ENCODE data around the gene THSD4. TPM values are rescaled to one million over a fixed set of nuclear protein-coding genes. Genes with fewer than 3 reads are reported as not detected.
"Not testable (repeated sequence)": the region's sequence is repeated elsewhere in the genome, so short reads cannot be mapped to it uniquely, and the experiment has no call there.

The THSD4 gene
- total RNA-seq, 4 donors from 2014 or later, result 2.7 to 49.2 (median 15.8) TPM

GRCh38 chr15:71127083-71127482 lies 11.8 kb downstream of the THSD4 start:
- no peak for TF ChIP-seq CTCF (IDR thresholded peaks at IDR 0.05)
- ATAC-seq (ENCODE audit: low FRiP score) (no peak), DNase-seq (ENCODE audit: low spot score) (no peak)

- DNase-seq (ENCODE audit: low spot score); ATAC-seq (ENCODE audit: low FRiP score): not testable (repeated sequence)
Measured at GRCh38 chr15:71128159-71128558, 12.9 kb downstream of the THSD4 start.

- no peak for ATAC-seq (ENCODE audit: low FRiP score)
- TF ChIP-seq CTCF (IDR thresholded peaks at IDR 0.05), result no peak
- no peak for DNase-seq (ENCODE audit: low spot score)
Measured at GRCh38 chr15:71128939-71129562, 13.8 kb downstream of the THSD4 start.

- DNase-seq (ENCODE audit: low spot score) (no peak), ATAC-seq (ENCODE audit: low FRiP score) (no peak)
- TF ChIP-seq CTCF (IDR thresholded peaks at IDR 0.05), result no peak
Measured at GRCh38 chr15:71129669-71130068, 14.4 kb downstream of the THSD4 start.

GRCh38 chr15:71131601-71132362 lies 16.5 kb downstream of the THSD4 start:
- TF ChIP-seq CTCF (IDR thresholded peaks at IDR 0.05), result no peak
- ATAC-seq (ENCODE audit: low FRiP score), result no peak
- no peak for DNase-seq (ENCODE audit: low spot score)

- DNase-seq (ENCODE audit: low spot score) (no peak), ATAC-seq (ENCODE audit: low FRiP score) (peak; percentile 57)
- no peak for TF ChIP-seq CTCF (IDR thresholded peaks at IDR 0.05)
Measured at GRCh38 chr15:71133747-71134472, 18.6 kb downstream of the THSD4 start.

- DNase-seq (ENCODE audit: low spot score) (no peak), ATAC-seq (ENCODE audit: low FRiP score) (no peak)
- TF ChIP-seq CTCF (IDR thresholded peaks at IDR 0.05), result no peak
Measured at GRCh38 chr15:71136159-71136783, 21.0 kb downstream of the THSD4 start.
